Measurements from ENCODE around the gene PTPRG.

Gene PTPRG

DNA sequence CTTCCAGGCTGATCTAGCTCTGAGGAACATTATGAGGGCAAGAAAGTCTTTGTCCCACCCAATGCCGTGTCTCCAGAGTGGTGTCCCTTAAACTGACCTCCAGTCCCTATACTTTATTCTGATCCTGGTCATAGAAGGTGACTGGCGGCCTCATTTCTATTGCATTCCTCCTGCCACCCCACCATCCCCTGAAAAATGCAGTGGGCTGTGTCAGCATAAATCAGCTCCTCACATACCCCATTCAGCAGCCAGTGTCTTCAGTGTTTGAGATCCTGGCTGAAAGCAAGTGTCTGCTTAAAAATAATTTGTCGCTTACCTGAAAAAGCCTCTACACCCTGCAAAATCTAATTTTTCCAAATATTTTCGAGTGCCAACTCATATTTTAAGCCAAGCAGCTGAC is 465.9 kb downstream of the PTPRG start:
- Histone ChIP-seq H2BK120ac (ENCODE audit: insufficient read depth, low read length, poor library complexity) (no peak overlapping the region), H3K27me3 (ENCODE audit: insufficient read depth, low read length) (no peaks in the 10 kb centered on the region), H3K36me3 (ENCODE audit: control insufficient read depth in 1 of 2, insufficient read depth in 2 of 2, low read length in 2 of 2) (no peaks in the 10 kb centered on the region), H4K12ac (ENCODE audit: low read depth, low read length) (no peak overlapping the region), H3K4me1 (ENCODE audit: control insufficient read depth in 1 of 2, insufficient read depth in 2 of 2, low read length in 2 of 2) (no peaks in the 10 kb centered on the region), H3K79me2 (ENCODE audit: control insufficient read depth, insufficient read depth, low read length, poor library complexity) (no peaks in the 10 kb centered on the region), H2BK12ac (ENCODE audit: low read length) (no peak overlapping the region), H3K14ac (ENCODE audit: low read length) (no peak overlapping the region), H2BK5ac (ENCODE audit: low read depth, low read length, poor library complexity) (no peak overlapping the region), H2AFZ (ENCODE audit: insufficient read depth, low read length, poor library complexity) (no peak overlapping the region), H3K18ac (ENCODE audit: low read length) (no peak overlapping the region), H3K9me3 (ENCODE audit: insufficient read depth, low read depth, low read length) (no peaks in the 10 kb centered on the region), H3K79me1 (ENCODE audit: low read length) (no peaks in the 10 kb centered on the region), H4K8ac (ENCODE audit: low read depth, low read length) (no peak overlapping the region), H3K4ac (ENCODE audit: low read depth, low read length) (no peak overlapping the region), H3K4me2 (ENCODE audit: low read length) (no peak overlapping the region), H3K23ac (ENCODE audit: low read length) (no peak overlapping the region), H3K9ac (ENCODE audit: low read length) (no peak overlapping the region), H2AK5ac (ENCODE audit: low read length) (no peak overlapping the region), H3K27ac (ENCODE audit: low read depth, low read length) (no peak overlapping the region), H3K4me3 (ENCODE audit: low read depth, low read length) (no peak overlapping the region), H4K91ac (ENCODE audit: low read depth, low read length) (no peak overlapping the region)
- DNase-seq, result no peak
- no CpG with 5 or more reads among the region's 4 CpGs for WGBS (ENCODE audit: extremely low coverage, insufficient coverage, insufficient read length)

DNA sequence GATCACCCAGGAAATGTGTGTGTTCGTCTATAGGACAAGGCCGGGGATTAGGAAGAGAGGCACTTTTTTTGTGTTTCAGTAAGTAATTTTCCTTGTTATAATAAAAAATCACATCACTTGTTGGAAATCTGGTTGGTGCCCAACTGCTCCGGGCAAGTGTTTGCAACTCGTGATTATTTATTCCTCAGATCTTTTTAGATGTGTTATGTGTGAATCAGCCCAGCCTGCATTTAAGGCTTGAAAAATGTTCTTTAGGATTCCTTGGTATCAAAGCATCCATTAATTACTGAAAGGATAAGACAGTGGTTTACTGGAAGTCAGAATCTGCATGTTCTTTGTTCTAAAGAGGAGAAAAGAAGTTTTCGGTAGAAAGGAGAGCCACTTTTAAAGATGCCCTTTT is 466.4 kb downstream of the PTPRG start:
- no peaks in the 10 kb centered on the region for H3K79me1 ChIP-seq (ENCODE audit: low read length)
- no peak overlapping the region for H2BK120ac ChIP-seq (ENCODE audit: insufficient read depth, low read length, poor library complexity)
- H3K4me2 ChIP-seq (ENCODE audit: low read length), result no peak overlapping the region
- no peak overlapping the region for H3K18ac ChIP-seq (ENCODE audit: low read length)
- no peak overlapping the region for H3K27ac ChIP-seq (ENCODE audit: low read depth, low read length)
- H2BK12ac ChIP-seq (ENCODE audit: low read length), result no peak overlapping the region
- H3K79me2 ChIP-seq (ENCODE audit: control insufficient read depth, insufficient read depth, low read length, poor library complexity), result no peaks in the 10 kb centered on the region
- no CpG with 5 or more reads among the region's 5 CpGs for WGBS (ENCODE audit: extremely low coverage, insufficient coverage, insufficient read length)
- H3K9ac ChIP-seq (ENCODE audit: low read length), result no peak overlapping the region
- no peaks in the 10 kb centered on the region for H3K9me3 ChIP-seq (ENCODE audit: insufficient read depth, low read depth, low read length)
- no peak overlapping the region for H2AK5ac ChIP-seq (ENCODE audit: low read length)
- no peak overlapping the region for H2AFZ ChIP-seq (ENCODE audit: insufficient read depth, low read length, poor library complexity)
- H4K91ac ChIP-seq (ENCODE audit: low read depth, low read length), result no peak overlapping the region
- H4K8ac ChIP-seq (ENCODE audit: low read depth, low read length), result no peak overlapping the region
- no peak overlapping the region for H3K4ac ChIP-seq (ENCODE audit: low read depth, low read length)
- no peak overlapping the region for H3K23ac ChIP-seq (ENCODE audit: low read length)
- H3K27me3 ChIP-seq (ENCODE audit: insufficient read depth, low read length), result no peaks in the 10 kb centered on the region
- no peak overlapping the region for H4K12ac ChIP-seq (ENCODE audit: low read depth, low read length)
- H3K36me3 ChIP-seq (ENCODE audit: control insufficient read depth in 1 of 2, insufficient read depth in 2 of 2, low read length in 2 of 2), result no peaks in the 10 kb centered on the region
- H3K4me3 ChIP-seq (ENCODE audit: low read depth, low read length), result no peak overlapping the region
- H3K4me1 ChIP-seq (ENCODE audit: control insufficient read depth in 1 of 2, insufficient read depth in 2 of 2, low read length in 2 of 2), result no peaks in the 10 kb centered on the region
- DNase-seq, result no peak
- H3K14ac ChIP-seq (ENCODE audit: low read length), result no peak overlapping the region
- H2BK5ac ChIP-seq (ENCODE audit: low read depth, low read length, poor library complexity), result no peak overlapping the region

DNA sequence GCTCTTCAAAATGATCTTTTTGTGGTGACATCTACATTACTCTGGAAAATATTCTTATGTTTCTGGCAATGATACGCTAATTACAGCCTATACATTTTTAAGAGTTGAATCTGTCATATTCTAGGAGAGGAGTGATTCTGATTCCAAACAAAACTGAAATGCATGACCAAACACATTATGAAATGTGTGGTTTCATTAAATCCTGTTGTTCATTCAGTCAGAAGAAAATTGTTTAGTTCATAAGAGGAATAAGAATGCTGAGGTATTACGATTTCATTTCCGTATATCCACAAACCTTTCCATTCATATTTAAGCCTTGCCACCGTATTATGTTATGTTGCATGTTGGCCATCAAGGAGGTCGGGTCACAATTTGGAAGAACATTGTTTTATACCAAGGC is 466.9 kb downstream of the PTPRG start:
- no peak overlapping the region for H3K9ac ChIP-seq (ENCODE audit: low read length)
- H4K91ac ChIP-seq (ENCODE audit: low read depth, low read length), result no peak overlapping the region
- H2AK5ac ChIP-seq (ENCODE audit: low read length), result no peak overlapping the region
- no peak for DNase-seq
- no peak overlapping the region for H3K4me3 ChIP-seq (ENCODE audit: low read depth, low read length)
- no peak overlapping the region for H3K23ac ChIP-seq (ENCODE audit: low read length)
- no peak overlapping the region for H4K12ac ChIP-seq (ENCODE audit: low read depth, low read length)
- no peak overlapping the region for H3K18ac ChIP-seq (ENCODE audit: low read length)
- H4K8ac ChIP-seq (ENCODE audit: low read depth, low read length), result no peak overlapping the region
- H3K4me1 ChIP-seq (ENCODE audit: control insufficient read depth in 1 of 2, insufficient read depth in 2 of 2, low read length in 2 of 2), result no peaks in the 10 kb centered on the region
- WGBS (ENCODE audit: extremely low coverage, insufficient coverage, insufficient read length), result no CpG with 5 or more reads among the region's 5 CpGs
- H3K4ac ChIP-seq (ENCODE audit: low read depth, low read length), result no peak overlapping the region
- no peak overlapping the region for H3K4me2 ChIP-seq (ENCODE audit: low read length)
- no peak overlapping the region for H3K27ac ChIP-seq (ENCODE audit: low read depth, low read length)
- no peak overlapping the region for H2BK5ac ChIP-seq (ENCODE audit: low read depth, low read length, poor library complexity)
- no peaks in the 10 kb centered on the region for H3K79me2 ChIP-seq (ENCODE audit: control insufficient read depth, insufficient read depth, low read length, poor library complexity)
- H3K36me3 ChIP-seq (ENCODE audit: control insufficient read depth in 1 of 2, insufficient read depth in 2 of 2, low read length in 2 of 2), result no peaks in the 10 kb centered on the region
- H3K14ac ChIP-seq (ENCODE audit: low read length), result no peak overlapping the region
- no peaks in the 10 kb centered on the region for H3K9me3 ChIP-seq (ENCODE audit: insufficient read depth, low read depth, low read length)
- no peak overlapping the region for H2BK120ac ChIP-seq (ENCODE audit: insufficient read depth, low read length, poor library complexity)
- no peak overlapping the region for H2AFZ ChIP-seq (ENCODE audit: insufficient read depth, low read length, poor library complexity)
- no peaks in the 10 kb centered on the region for H3K79me1 ChIP-seq (ENCODE audit: low read length)
- no peak overlapping the region for H2BK12ac ChIP-seq (ENCODE audit: low read length)
- H3K27me3 ChIP-seq (ENCODE audit: insufficient read depth, low read length), result no peaks in the 10 kb centered on the region

DNA sequence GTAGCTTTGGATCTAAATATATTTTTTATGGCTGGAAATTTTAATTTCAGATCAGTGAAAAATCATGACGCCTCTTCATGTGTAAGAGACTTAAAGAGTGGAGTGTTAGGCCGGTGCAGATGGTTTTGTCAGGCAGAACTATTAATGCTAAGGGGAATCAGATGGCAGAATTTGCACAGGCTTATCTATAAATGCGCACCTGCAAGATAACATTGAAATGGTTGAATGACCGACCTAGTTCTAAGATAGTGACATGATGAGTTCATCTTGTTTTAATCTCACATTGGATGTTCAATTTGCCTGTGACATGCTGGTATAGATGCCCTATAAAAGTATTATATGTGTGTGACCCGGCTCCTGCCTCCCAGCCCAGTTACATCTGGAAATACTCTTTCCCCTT is 471.4 kb downstream of the PTPRG start:
- Histone ChIP-seq H3K27me3 (ENCODE audit: insufficient read depth, low read length) (no peaks in the 10 kb centered on the region), H3K4ac (ENCODE audit: low read depth, low read length) (no peak overlapping the region), H3K14ac (ENCODE audit: low read length) (no peak overlapping the region), H3K27ac (ENCODE audit: low read depth, low read length) (no peak overlapping the region), H3K4me2 (ENCODE audit: low read length) (no peak overlapping the region), H2AFZ (ENCODE audit: insufficient read depth, low read length, poor library complexity) (no peak overlapping the region), H3K18ac (ENCODE audit: low read length) (no peak overlapping the region), H2BK12ac (ENCODE audit: low read length) (no peak overlapping the region), H2AK5ac (ENCODE audit: low read length) (no peak overlapping the region), H3K79me2 (ENCODE audit: control insufficient read depth, insufficient read depth, low read length, poor library complexity) (no peaks in the 10 kb centered on the region), H2BK120ac (ENCODE audit: insufficient read depth, low read length, poor library complexity) (no peak overlapping the region), H3K4me1 (ENCODE audit: control insufficient read depth in 1 of 2, insufficient read depth in 2 of 2, low read length in 2 of 2) (no peaks in the 10 kb centered on the region), H4K12ac (ENCODE audit: low read depth, low read length) (no peak overlapping the region), H3K4me3 (ENCODE audit: low read depth, low read length) (no peak overlapping the region), H3K79me1 (ENCODE audit: low read length) (no peaks in the 10 kb centered on the region), H3K23ac (ENCODE audit: low read length) (no peak overlapping the region), H3K9ac (ENCODE audit: low read length) (no peak overlapping the region), H4K8ac (ENCODE audit: low read depth, low read length) (no peak overlapping the region), H3K9me3 (ENCODE audit: insufficient read depth, low read depth, low read length) (peaks cover 2% of the 10 kb centered on the region), H2BK5ac (ENCODE audit: low read depth, low read length, poor library complexity) (no peak overlapping the region), H4K91ac (ENCODE audit: low read depth, low read length) (no peak overlapping the region), H3K36me3 (ENCODE audit: control insufficient read depth in 1 of 2, insufficient read depth in 2 of 2, low read length in 2 of 2) (peaks cover 0 to 2% of the 10 kb centered on the region in 2 experiments)
- no CpG with 5 or more reads among the region's 5 CpGs for WGBS (ENCODE audit: extremely low coverage, insufficient coverage, insufficient read length)
- no peak for DNase-seq
